Inflammatory macrophage treated with lipopolysaccharide for 4 hours (primary cell): Measurements from ENCODE around the gene RNF39.
"Not testable (repeated sequence)": the region's sequence is repeated elsewhere in the genome, so short reads cannot be mapped to it uniquely, and the experiment has no call there.

ENCODE experiments used
- DNase-seq: peaks from one replicate; pipeline ENCODE4 v3.0.0-alpha.2; 2020

RNF39 gene

DNA sequence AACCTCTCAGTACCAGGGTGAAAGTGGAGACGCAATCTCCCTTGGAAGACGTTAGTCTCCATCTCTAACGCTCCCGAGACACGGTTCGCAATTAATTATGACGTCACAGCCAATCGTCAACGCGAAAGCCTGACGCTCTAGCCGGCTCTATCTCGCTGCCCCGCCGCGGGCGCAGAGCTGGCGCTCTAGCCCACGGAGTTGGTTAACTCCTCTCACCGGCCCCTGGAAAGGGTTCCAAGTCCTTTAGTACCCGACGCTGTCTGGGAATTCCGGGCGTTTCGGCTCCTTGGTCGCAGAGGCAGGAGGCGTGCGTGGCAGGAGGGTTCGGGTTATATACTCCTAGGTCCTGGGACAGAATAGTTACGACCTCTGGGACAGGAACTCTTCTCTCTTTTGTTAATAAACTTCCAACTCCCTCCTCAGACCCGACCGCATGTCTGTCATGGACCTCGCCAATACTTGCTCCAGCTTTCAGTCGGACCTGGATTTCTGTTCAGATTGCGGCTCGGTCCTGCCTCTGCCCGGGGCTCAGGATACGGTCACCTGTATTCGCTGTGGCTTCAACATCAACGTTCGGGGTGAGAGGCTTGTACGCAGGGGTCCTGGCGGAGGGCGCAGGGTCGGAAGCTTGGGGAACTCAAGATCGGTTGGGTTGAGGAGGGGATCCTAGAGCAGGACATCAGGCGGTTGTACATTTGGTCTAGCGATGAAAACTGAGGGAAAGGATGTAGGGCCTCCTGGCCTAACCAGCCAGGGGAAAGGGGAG, 14.3 kb downstream of the RNF39 start, which contains the start of gene POLR1H:
TSS of gene POLR1H (plus strand) at position 174 of the 766 bp plus-strand sequence. CDS start at position 434, 260 bp downstream.
- peak; percentile 98 for DNase-seq

- DNase-seq, result peak; percentile 60
Observed at GRCh38 chr6:30060606-30061091, 14.9 kb downstream of the RNF39 start.

DNA sequence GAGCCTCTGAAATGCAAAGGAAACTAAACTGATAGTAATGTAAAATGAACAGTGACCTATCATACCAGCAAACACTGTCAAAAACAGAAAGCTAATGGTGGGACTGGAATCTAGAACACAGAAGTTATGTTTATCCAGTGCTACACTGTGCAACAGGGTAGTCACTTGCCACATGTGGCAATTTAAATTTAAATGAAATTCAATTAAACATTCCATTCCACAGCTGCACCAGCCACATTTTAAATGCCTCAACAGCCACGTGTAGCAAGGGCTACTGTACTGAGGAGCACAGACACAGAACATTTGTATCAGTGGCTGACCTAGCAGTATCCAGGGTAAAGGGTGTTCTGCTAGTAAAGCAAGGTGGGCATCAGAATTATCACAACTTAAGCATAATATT, 20.1 kb downstream of the RNF39 start:
- no peak for DNase-seq

- DNase-seq, result no peak
Observed at GRCh38 chr6:30053682-30054081, 21.9 kb downstream of the RNF39 start.

DNA sequence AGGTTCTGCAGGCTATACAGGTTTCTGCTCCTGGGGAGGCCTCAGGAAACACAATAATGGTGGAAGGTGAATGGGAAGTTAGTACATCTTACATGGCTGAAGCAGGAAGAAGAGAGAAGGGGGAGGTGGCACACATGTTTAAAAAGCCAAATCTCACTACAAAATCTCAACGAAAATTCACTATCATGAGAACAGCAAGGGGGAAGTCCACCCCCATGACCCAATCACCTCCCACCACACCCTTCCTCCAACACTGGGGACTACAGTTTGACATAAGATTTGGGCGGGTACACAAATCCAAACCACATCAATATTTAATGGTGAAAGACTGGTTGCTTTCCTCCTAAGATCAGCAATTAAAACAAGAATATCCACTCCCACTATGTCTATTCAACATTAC, 28.3 kb downstream of the RNF39 start:
- peak; percentile 75 for DNase-seq

DNA sequence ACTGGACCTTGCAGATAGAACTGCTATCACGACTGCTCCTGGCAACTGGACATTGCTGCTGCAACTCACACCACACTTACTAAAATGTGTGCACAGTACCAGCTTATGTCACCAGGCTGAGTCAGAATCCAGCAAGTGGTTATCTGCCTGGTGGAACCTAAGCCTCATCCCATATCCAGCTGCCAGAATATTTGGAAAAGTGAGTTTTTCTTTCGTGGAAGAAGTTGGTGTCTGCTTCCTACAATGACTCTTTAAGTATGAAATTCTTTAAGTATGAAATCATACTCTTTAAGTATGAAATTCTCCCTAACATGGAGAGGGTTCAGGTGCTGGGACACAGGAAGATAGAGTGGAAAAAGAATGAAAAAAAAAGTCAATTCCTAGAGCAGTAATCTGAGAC, 30.9 kb downstream of the RNF39 start:
- no peak for DNase-seq

DNA sequence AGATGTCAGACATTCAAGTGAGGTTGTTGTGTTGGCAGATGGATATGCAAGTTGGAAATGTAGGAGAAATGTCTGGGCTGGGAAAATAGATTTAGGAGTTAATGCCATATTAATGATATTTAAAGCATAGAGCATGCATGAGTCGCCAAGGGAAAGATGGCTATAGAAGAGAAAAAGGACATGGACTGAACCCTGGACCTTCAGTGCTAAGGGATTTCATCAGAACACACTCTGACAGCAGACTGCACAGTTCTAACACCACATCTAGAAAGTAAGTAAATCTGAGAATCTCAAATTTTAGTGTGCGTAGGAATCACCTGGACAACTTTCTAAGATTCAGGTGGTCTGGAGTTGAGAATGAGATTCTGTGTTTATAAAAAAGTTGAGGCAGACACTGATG, 31.8 kb downstream of the RNF39 start:
- DNase-seq, result no peak

GRCh38 chr6:30042914-30043313, 32.7 kb downstream of the RNF39 start:
- DNase-seq, result no peak

- DNase-seq, result peak; percentile 78
Observed at GRCh38 chr6:30042476-30042875, 33.1 kb downstream of the RNF39 start.

- DNase-seq, result peak; percentile 60
Observed at GRCh38 chr6:30041821-30042220, 33.7 kb downstream of the RNF39 start.

- DNase-seq, result no peak
Observed at GRCh38 chr6:30041221-30041620, 34.3 kb downstream of the RNF39 start.

DNA sequence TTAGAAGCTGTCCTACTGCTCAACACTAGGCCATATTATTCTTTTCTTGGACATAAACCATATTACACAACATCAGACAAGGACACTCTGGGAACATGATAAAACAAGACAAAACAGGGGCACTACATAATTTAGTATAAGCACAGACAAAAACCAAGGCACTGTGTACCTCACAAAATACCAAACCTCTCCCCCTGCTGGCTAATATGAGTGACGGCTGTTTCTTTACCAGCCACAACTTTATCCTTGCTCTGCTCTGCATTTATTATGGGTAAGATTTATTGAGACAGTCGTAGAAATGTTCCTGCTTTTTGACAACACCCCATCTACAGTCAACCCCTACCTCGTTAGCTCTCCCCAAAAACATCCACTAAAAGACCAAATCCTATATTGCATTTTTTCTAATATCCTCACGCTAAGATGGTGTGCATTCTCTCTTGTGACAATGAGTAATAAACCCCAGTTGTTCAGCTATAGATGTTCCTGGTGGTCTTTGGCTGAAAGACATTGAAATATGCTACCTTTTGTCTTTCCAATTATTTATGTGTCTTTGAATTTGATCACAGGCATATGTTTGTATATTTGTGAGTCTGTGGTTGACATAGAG, 38.3 kb downstream of the RNF39 start:
- DNase-seq, result peak; percentile 41

- peak; percentile 56 for DNase-seq
Observed at GRCh38 chr6:30035784-30036183, 39.8 kb downstream of the RNF39 start.

DNA sequence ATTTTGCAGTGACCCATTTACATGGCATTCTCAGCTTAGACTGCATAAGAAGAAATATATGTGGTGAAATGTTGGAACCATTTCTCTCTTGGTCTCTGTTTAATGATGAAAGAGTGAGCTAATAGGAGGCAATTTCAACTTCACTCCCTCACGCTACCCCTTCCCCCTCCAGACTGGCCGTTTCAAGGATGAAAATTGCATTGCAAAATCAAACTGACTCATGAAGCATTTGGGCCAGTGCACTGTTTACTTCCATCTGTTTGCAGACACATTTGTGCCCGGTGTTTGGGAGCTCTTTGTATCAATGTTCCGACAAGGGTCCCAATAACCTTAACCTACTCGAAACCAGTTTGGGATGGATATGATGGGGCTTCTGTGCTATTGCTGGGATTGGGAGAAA, 42.1 kb downstream of the RNF39 start:
- DNase-seq, result peak; percentile 86

- DNase-seq, result no peak
Observed at GRCh38 chr6:30031381-30031780, 44.2 kb downstream of the RNF39 start.

DNA sequence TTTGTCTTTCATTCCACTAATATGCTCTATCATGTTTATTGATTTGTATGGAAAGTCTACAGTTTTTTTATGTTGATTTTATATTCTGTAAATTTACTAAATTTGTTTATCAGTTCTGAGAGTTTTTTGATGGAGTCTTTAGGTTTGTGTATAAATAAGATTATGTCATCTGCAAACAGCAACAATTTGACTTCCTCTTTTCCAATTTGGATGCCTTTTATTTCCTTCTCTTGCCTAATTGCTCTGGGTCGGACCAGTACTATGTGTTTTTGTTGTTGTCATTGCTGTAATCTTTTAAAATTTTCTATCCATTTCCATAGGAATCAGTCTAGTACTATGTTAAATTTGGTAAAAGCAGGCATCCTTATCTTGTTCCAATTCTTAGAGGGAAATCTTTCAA, 46.0 kb downstream of the RNF39 start:
- peak; percentile 52 for DNase-seq

DNA sequence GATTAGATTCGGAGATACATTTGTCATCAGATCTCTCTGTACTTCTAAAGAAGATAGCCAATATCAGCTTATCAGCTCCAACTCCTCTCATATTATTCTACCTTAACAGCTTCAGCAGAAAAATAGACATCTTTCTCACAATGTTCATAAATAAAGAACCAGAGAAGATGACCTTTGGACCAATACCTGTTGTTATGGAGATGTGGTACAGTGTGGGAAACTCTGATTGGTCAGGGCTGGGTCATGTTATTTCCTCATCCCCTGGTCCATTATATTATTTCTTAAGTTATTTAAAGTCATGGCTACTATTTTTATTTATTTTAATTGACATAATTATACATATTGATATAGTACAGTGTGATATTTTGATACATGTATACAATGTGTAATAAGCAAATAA, 50.4 kb downstream of the RNF39 start:
- DNase-seq, result no peak

GRCh38 chr6:30022712-30023111, 52.9 kb downstream of the RNF39 start:
- DNase-seq, result not testable (repeated sequence)

DNA sequence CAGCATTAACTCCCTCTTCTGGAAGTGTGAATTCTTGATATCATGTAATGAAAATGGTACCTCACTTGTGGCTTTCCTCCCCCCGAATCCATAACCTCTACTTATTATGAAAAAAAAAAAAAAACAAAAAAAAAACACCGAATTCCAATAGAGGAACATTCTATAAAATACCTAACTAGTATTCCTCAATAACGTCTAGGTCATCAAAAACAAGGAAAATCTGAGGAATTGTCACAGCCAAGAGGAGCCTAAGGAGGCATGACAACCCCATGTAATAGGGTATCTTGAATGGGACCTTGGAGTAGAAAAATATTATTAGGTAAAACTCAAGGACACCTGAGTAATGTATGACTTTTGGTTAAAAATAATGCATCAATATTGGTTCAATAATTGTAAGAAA, 53.4 kb downstream of the RNF39 start:
- no peak for DNase-seq

DNA sequence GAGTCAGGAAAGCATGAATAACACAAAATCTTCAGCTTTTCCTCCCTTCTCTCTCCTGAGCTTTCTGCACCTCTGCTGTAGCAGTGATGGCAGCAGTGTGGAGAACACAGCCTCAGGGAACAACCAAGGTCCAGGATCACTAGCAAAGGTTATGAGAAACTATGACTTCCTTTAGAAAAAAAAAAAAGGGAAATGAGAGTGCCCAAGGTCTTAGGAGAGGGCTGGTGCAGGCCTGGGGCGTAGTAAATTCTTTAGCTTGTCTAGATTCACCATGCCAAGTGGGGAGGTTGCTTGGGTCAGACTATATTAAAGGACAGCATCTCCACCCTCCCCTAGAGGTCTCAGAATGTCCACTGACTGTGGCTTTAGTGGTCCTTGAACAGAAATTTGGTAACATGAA, 54.9 kb downstream of the RNF39 start:
- DNase-seq, result peak; percentile 36
